ENCODE data around the gene PDZD7.
"Not testable (repeated sequence)": the region's sequence is repeated elsewhere in the genome, so short reads cannot be mapped to it uniquely, and the experiment has no call there.

PDZD7 gene

DNA sequence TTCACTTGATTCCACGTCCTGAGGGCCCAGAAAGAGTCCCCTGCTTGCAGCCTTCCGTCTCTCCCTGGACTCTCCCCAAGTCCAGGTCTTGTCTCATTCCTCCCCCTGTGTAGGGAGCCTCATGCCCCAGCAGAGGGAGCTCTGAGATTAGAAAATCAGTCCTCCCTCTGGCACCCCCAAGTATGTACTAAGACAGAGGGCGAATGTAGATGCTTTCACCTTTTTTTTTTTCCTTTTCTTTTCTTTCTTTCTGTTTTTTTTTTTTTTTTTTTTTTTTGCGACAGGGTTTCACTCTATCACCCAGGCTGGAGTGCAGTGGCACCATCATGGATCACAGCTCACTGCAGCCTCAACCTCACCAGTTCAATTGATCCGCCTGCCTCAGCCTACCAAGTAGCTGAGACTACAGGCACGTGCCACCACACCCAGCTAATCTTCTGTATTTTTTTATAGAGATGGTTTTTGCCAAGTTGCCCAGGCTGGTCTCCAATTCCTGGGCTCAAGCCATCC is 10.4 kb upstream of the PDZD7 start:
- DNase-seq (ENCODE audit: low read depth in 2 of 2, low spot score in 1 of 2) = peak; percentile 47 to 49

- no peak for DNase-seq (ENCODE audit: low read depth in 2 of 2, low spot score in 1 of 2)
Measured at GRCh38 chr10:101040851-101041250, 9.9 kb upstream of the PDZD7 start.

DNA sequence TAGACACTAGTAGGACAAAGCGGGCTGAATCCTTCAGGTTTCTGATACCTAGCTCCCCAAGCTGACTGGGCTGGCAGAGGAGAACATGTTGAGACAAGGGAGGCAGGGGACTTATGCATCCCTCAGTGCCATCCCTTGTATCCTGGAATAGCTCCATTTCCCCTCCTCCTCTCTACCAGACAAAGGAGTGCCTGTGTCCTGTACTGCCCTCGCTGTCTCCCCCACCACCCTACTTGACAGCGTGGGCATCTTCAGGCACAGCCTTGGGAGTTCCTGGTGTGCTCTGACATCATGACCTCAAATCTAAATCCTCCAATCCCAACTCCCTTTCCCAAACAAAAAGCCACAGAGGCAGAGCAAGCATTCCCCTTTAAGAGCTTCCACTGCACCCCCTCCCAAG is 9.1 kb upstream of the PDZD7 start:
- no peak for DNase-seq (ENCODE audit: low read depth in 2 of 2, low spot score in 1 of 2)

DNA sequence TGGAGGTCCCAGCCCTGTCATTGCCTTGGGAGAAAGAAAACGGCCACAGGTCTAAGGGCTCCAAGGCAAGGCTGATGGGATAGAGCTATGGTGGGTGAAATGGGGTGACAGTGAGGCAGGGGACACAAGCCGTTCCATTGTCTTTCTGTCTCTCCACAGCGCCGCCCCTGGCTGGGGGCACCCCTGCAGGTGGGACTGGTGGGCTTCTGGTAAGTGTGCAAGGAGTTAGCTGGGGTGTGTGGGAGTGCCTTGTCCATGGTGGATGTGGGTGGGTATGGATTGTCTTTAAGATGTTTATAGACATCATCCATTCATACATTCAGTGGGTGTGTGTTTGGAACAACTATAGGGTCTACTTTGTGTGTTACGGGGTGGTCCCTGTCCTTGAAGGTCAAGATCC is 7.6 kb upstream of the PDZD7 start:
- DNase-seq (ENCODE audit: low read depth in 2 of 2, low spot score in 1 of 2) = no peak

- no peak for DNase-seq (ENCODE audit: low read depth in 2 of 2, low spot score in 1 of 2)
Measured at GRCh38 chr10:101036726-101037125, 5.8 kb upstream of the PDZD7 start.

DNA sequence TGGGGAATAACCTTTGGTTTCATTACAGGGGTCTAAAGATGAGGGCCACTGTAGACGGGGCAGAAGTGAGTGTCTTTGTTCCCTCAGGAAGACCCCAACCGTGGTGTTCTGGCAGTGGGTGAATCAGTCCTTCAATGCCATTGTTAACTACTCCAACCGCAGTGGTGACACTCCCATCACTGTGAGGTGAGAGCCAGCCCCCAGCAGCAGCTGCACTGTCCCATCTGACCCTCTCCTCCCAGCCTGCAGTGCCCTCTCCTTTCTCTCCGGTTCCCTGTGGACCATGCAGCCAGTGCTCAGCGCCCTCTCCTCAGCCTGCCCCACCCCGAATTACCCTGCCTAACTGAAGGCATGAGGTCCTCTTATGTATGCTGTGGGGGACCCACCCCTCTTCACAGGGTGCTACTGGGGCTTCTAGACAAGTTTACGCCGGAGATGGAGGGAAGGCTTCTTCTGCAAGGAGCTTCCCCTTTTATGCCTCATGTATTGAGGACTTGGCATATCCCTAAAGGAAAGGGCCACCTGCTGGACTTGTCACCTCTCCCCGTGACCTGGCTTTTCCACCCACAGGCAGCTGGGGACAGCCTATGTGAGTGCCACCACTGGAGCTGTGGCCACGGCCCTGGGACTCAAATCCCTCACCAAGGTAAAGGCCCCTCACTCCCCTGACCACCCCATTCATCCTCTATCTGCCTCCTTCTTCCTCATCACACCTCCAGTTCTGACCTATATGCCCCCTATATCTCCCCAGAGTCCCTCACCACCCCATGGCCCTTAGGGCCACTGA is 5.2 kb upstream of the PDZD7 start:
- DNase-seq (ENCODE audit: low read depth in 2 of 2, low spot score in 1 of 2) = no peak

GRCh38 chr10:101035314-101035713 is 4.4 kb upstream of the PDZD7 start:
- DNase-seq (ENCODE audit: low read depth in 2 of 2, low spot score in 1 of 2) = no peak

DNA sequence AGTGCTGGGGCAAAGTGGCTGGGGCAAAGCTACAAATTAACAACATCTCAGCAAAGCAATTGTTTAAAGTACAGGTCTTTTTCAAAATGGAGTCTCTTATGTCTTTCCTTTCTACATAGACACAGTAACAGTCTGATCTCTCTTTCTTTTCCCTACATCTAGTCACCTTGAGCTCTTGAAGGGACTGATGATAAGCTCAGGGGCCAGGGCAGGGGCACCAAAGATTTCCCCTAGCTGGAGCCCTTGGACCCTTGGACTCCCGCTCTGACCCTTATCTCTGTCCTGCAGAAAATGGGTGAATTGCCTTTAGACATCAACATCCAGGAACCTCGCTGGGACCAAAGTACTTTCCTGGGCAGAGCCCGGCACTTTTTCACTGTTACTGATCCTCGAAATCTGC is 3.5 kb upstream of the PDZD7 start:
- DNase-seq (ENCODE audit: low read depth in 2 of 2, low spot score in 1 of 2) = not testable (repeated sequence)

DNA sequence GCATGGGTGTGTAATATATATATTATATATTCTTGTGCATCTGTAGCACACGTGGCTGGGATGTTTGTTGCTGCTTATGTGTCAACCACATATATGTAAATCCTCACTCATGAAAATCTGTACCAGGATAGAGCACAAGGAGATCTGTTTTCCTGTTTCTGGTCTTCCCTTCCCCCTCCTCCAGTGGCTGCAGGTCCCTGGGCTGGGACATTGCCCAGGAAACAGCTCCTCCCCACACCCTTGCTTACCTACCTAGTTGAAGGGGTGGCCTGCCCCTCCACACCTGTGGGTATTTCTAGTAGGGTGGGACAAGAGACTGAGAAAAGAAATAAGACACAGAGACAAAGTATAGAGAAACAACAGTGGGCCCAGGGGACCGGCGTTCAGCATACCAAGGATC is 2.3 kb upstream of the PDZD7 start:
- no peak for DNase-seq (ENCODE audit: low read depth in 2 of 2, low spot score in 1 of 2)

DNA sequence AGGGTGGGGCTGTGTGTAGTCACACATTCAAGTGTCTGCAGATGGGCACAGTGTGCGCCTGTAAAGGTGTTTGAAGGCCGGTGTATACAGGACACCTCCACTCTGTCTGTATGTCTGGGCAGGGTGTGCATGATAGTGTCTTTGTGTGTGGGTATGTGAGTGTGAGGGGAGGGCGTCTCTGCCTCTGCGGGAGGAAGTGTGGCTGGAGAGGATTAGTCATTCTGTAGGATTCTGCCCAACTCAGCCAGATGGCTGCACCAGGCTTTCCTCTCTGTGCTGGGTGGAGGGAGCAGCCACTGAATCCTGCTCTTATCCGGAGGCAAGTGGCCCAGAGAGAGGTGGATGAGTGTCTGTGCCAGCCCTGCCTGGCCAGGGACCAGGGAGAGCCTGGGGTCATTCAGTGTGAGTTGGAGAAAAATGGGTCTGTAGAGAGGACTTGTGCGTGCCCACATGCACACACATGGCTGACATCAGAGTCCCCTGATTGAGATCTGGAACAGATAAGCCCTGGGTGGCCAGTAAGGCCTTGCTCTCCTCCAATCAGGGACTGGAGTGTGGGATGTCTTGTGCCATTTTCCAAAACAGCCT is 1.8 kb upstream of the PDZD7 start:
- DNase-seq (ENCODE audit: low read depth in 2 of 2, low spot score in 1 of 2) = peak; percentile 40 to 52

DNA sequence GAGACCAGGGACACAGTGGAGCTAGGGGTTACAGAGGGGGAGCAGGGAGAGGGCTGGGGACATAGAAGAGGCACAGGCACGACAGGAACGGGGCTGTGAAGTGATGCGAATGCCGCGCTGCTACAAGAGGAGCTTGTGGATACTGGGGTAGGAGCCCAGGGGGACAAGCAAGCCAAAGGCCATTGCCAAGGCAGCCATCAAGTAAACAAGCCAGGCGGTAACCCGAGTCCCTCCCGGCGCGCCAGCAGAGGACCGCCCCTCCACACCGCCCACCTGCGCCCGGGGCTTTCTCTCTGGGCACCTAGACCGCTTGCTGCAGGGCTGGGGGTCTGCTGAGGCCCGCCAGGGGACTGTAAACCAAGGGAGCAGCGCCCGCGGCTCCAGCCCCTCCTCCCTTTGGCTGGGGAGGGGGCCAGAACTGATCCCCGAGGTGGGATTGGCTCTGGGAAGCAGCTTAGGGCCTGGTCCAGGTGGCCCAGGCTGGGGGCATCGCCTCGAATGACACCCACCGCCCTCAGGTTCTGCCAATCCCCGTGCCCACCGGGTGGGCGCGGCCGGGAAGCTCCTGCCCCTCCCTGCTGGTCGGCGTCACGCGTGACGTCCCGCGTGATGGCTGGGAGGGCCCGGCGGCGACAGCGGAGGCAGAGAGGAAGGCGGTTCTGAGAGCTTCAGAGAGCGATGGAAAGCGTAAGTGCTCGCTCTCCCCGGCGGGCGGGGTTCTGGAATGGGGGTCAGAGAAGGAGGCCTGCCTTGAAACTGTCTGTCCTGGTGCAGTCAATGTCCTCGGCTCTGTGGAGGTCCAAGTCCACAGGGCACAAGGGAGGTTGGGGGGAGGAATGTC is 1.1 kb upstream of the PDZD7 start:
- peak; percentile 53 for DNase-seq (ENCODE audit: low read depth in 2 of 2, low spot score in 1 of 2)

- DNase-seq (ENCODE audit: low read depth in 2 of 2, low spot score in 1 of 2) = no peak
Measured at GRCh38 chr10:101030496-101031127, 317 bp downstream of the PDZD7 start.

DNA sequence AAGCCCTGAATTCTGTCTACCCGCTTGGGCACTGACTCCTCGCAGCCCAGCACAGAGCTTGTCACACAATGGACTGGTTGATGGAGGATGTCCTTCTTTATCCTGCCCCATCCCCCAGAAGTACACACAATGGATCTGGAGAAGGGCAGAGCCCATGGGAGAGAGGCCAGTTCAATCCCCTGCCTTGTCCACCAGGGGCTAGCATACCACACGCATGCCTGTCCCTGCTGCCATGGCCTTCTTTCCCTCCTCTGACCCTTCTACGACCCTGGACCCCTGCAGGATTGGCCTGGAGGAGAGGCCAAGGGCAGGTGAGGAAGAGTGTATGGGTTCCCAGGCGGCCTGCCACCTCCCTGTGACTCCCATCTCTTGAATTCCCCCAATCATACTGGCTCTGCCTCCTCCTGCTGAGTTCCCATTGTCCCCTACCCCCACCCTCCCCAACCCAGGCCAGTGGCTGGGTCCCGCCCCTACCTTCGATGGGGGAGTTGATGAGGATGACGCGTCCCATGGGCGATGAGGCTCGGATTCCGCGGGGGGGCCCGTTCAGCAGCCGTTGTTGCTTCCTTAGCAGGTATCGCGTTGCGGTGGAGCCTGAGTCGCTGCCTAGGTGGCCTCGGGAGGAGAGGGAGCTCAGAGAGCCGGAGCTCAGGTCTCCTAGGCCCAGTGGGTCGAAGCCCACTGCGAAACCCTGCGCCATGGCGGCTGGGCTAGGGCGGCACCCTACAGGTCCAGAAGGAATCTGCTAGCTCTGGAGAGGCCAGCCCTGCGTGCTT is 1.2 kb downstream of the PDZD7 start:
- no peak for DNase-seq (ENCODE audit: low read depth in 2 of 2, low spot score in 1 of 2)

- DNase-seq (ENCODE audit: low read depth in 2 of 2, low spot score in 1 of 2) = no peak
Measured at GRCh38 chr10:101028446-101029337, 2.2 kb downstream of the PDZD7 start.

DNA sequence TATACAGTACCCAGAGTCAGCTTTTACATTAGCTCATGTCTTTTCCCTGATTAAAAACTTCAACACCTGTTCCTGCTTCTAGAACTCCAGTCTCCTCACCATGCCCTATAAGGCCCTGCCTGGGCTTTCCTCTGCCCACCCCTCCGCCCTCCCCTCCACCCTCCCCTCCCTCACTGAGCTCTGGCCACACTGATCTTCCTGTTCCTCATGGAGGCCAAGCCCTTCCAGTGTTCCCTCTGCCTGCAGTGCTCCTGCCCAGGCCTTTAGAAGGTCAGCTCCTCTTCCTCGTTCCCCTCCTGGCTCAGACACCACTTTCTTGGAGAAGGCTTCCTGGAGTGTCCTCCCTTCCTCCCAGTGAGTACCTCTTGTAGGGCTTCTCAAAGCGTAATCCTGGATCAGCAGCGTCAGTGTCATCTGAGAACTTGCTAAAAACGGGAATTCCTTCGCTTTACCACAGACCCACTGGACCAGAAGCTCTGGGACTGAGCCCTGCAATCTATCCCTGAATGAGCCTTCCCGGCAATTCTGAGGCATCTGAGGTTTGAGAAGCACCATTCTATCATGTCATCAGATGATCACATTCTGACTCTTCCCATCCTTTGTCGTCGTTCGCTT is 3.7 kb downstream of the PDZD7 start:
- DNase-seq (ENCODE audit: low read depth in 2 of 2, low spot score in 1 of 2) = no peak

DNA sequence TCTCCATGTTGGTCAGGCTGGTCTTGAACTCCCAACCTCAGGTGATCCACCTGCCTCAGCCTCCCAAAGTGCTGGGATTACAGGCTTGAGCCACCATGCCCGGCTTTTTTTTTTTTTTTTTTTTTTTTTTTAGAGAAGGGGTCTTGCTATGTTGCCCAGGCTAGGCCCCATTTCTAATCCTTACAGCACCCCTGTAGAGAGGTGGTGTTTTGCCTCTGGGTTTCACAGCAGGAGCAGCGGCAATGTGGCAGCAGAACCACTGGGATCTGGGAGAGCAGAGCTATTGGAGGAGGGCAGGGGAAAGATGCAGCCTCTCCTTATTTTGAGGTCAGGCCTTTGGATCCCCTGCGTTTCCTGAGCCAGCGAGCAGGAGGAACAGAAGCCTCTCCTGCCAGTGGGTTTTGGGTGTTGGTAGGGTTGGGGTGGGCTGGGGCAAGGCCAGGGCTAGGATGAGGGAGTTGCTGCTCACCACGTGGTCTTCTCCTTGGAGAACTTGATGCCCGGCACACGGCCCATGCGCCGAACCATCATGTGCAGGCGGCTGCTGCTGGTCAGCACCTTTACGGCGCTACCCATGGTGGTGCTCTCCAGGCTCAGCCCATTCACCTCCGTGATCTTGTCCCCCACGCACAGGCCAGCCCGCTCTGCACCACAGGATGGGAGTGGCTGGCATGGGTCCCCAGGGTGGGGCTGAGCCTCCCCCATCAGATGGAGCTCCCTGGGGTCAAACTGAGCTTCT is 7.8 kb downstream of the PDZD7 start:
- no peak for DNase-seq (ENCODE audit: low read depth in 2 of 2, low spot score in 1 of 2)

GRCh38 chr10:101021692-101022251 is 9.2 kb downstream of the PDZD7 start:
- no peak for DNase-seq (ENCODE audit: low read depth in 2 of 2, low spot score in 1 of 2)

DNA sequence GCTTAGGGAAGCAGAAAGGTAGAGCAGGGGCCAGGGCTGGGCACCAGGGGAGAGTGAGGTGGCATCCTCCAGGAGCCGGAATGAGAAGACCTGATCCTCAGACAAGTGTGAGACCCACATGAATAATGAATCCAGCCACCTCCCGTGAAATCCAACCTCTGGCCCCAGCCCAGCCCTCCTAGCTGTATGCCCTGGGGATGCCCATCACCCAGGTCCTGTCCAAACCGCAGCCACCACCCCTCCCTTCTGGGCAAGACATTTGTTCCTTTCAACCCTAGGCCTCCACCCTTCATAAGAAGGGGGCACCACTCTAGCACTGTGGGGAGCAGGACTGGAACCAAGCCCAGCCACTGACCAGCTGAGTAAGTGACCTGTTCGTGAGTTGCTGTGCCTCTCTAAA is 9.7 kb downstream of the PDZD7 start:
- no peak for DNase-seq (ENCODE audit: low read depth in 2 of 2, low spot score in 1 of 2)

All from stimulated activated CD8-positive, alpha-beta memory T cell treated with anti-CD3 and anti-CD28 coated beads, Interleukin-4, amount 100 ng/mL, for 4 hours (primary cell).